ENCODE results near the gene MLST8.
"Not testable (repeated sequence)": the region's sequence is repeated elsewhere in the genome, so short reads cannot be mapped to it uniquely, and the experiment has no call there.

MLST8 gene

GRCh38 chr16:2190659-2191445, 14.4 kb upstream of the MLST8 start:
- no peak for DNase-seq (ENCODE audit: low spot score)

- DNase-seq (ENCODE audit: low spot score), result no peak
Observed at GRCh38 chr16:2191446-2191706, 13.9 kb upstream of the MLST8 start.

- no peak for DNase-seq (ENCODE audit: low spot score)
Observed at GRCh38 chr16:2194166-2194834, 11.0 kb upstream of the MLST8 start.

GRCh38 chr16:2194852-2195321, 10.4 kb upstream of the MLST8 start:
- peak; percentile 67 for DNase-seq (ENCODE audit: low spot score)

GRCh38 chr16:2195322-2196161, 9.7 kb upstream of the MLST8 start:
- no peak for DNase-seq (ENCODE audit: low spot score)

GRCh38 chr16:2196162-2196980, 8.9 kb upstream of the MLST8 start, which contains the start of gene CASKIN1:
CASKIN1 (minus strand) TSS chr16:2196605; CDS start chr16:2196432, 173 bp downstream.
- DNase-seq (ENCODE audit: low spot score), result no peak

- no peak for DNase-seq (ENCODE audit: low spot score)
Observed at GRCh38 chr16:2196981-2197511, 8.2 kb upstream of the MLST8 start.

- DNase-seq (ENCODE audit: low spot score), result no peak
Observed at GRCh38 chr16:2197765-2198164, 7.5 kb upstream of the MLST8 start.

- DNase-seq (ENCODE audit: low spot score), result no peak
Observed at GRCh38 chr16:2198283-2198682, 7.0 kb upstream of the MLST8 start.

GRCh38 chr16:2199095-2199494, 6.2 kb upstream of the MLST8 start:
- no peak for DNase-seq (ENCODE audit: low spot score)

- no peak for DNase-seq (ENCODE audit: low spot score)
Observed at GRCh38 chr16:2199621-2200139, 5.6 kb upstream of the MLST8 start.

- DNase-seq (ENCODE audit: low spot score), result no peak
Observed at GRCh38 chr16:2200313-2200712, 4.9 kb upstream of the MLST8 start.

- not testable (repeated sequence) for DNase-seq (ENCODE audit: low spot score)
Observed at GRCh38 chr16:2203119-2203688, 2.0 kb upstream of the MLST8 start.

GRCh38 chr16:2204416-2205103, 694 bp upstream of the MLST8 start:
- no peak for DNase-seq (ENCODE audit: low spot score)

- no peak for DNase-seq (ENCODE audit: low spot score)
Observed at GRCh38 chr16:2205967-2206313, 686 bp downstream of the MLST8 start.

GRCh38 chr16:2206420-2206779, 1.1 kb downstream of the MLST8 start:
- DNase-seq (ENCODE audit: low spot score), result no peak

- DNase-seq (ENCODE audit: low spot score), result no peak
Observed at GRCh38 chr16:2206780-2207433, 1.7 kb downstream of the MLST8 start.

- DNase-seq (ENCODE audit: low spot score), result no peak
Observed at GRCh38 chr16:2207872-2208271, 2.6 kb downstream of the MLST8 start.

GRCh38 chr16:2208308-2208707, 3.1 kb downstream of the MLST8 start:
- no peak for DNase-seq (ENCODE audit: low spot score)

GRCh38 chr16:2208772-2209171, 3.5 kb downstream of the MLST8 start:
- DNase-seq (ENCODE audit: low spot score), result no peak

All from CD4-positive, alpha-beta T cell treated with Interleukin-6 at 100 ng/mL for 8 hours (primary cell).